H9 (cell line): ENCODE data around the gene BMERB1. TPM values are rescaled to one million over a fixed set of nuclear protein-coding genes. Genes with fewer than 3 reads are reported as not detected.

ENCODE experiments used
- DNase-seq: peaks from one replicate; pipeline ENCODE4 v3.0.0-alpha.2; 2017
- H2AFZ ChIP-seq: one replicate; pipeline ENCODE4 v1.6.1; 2013; ENCODE audit warnings: mild to moderate bottlenecking, low read length, control low read depth, moderate library complexity
- H2AK5ac ChIP-seq: 2 replicates; pipeline ENCODE4 v1.6.1; 2013; ENCODE audit warnings: low read length, control low read depth, mixed read lengths; ENCODE audit not compliant: insufficient read length
- H2BK120ac ChIP-seq: one replicate; pipeline ENCODE4 v1.6.1; 2013; ENCODE audit warnings: low read depth, mild to moderate bottlenecking, low read length, control low read depth, inconsistent platforms; ENCODE audit not compliant: poor library complexity, severe bottlenecking
- H2BK12ac ChIP-seq: 2 replicates; pipeline ENCODE4 v1.6.1; 2013; ENCODE audit warnings: low read length, control low read depth, mixed read lengths, low read depth; ENCODE audit not compliant: insufficient read length
- H2BK15ac ChIP-seq: 2 replicates; pipeline ENCODE4 v1.6.1; 2013; ENCODE audit warnings: low read depth, low read length, control low read depth
- H2BK20ac ChIP-seq: one replicate; pipeline ENCODE4 v1.6.1; 2013; ENCODE audit warnings: low read depth, mild to moderate bottlenecking, low read length, control low read depth, inconsistent platforms; ENCODE audit not compliant: poor library complexity, severe bottlenecking
- H2BK5ac ChIP-seq: 2 replicates; pipeline ENCODE4 v1.6.1; 2013; ENCODE audit warnings: low read length, control low read depth, mixed read lengths; ENCODE audit not compliant: insufficient read length
- H3K14ac ChIP-seq: 2 replicates; pipeline ENCODE4 v1.6.1; 2013; ENCODE audit warnings: low read length, control low read depth; ENCODE audit not compliant: insufficient read depth
- H3K18ac ChIP-seq: 2 replicates; pipeline ENCODE4 v1.6.1; 2013; ENCODE audit warnings: low read depth, mild to moderate bottlenecking, mixed read lengths, low read length, control low read depth; ENCODE audit not compliant: insufficient read length
- H3K23ac ChIP-seq: 2 replicates; pipeline ENCODE4 v1.6.1; 2013; ENCODE audit warnings: low read length, control low read depth, mixed read lengths, low read depth; ENCODE audit not compliant: insufficient read length
- H3K23me2 ChIP-seq: 2 replicates; pipeline ENCODE4 v1.6.1; 2013; ENCODE audit warnings: low read depth, mild to moderate bottlenecking, mixed read lengths, low read length, control low read depth; ENCODE audit not compliant: insufficient read length, poor library complexity, severe bottlenecking
- H3K27ac ChIP-seq: 2 replicates; pipeline ENCODE4 v1.5.1; 2013; ENCODE audit warnings: low read length, control low read depth, mixed read lengths, low read depth; ENCODE audit not compliant: insufficient read length
- H3K27me3 ChIP-seq: 2 replicates; pipeline ENCODE4 v1.6.1; 2013; ENCODE audit warnings: low read length, control low read depth, inconsistent platforms; ENCODE audit not compliant: insufficient read depth
- H3K4ac ChIP-seq: 2 replicates; pipeline ENCODE4 v1.6.1; 2013; ENCODE audit warnings: low read depth, mild to moderate bottlenecking, control low read depth, inconsistent platforms, low read length, moderate library complexity
- H3K4me1 ChIP-seq: 2 replicates; pipeline ENCODE4 v1.6.1; 2013; ENCODE audit warnings: low read length, control low read depth, inconsistent platforms; ENCODE audit not compliant: insufficient read depth
- H3K4me2 ChIP-seq: 2 replicates; pipeline ENCODE4 v1.6.1; 2013; ENCODE audit warnings: low read length, control low read depth, mixed read lengths; ENCODE audit not compliant: insufficient read length, insufficient read depth
- H3K56ac ChIP-seq: 2 replicates; pipeline ENCODE4 v1.6.1; 2013; ENCODE audit warnings: low read depth, mild to moderate bottlenecking, mixed read lengths, low read length, control low read depth; ENCODE audit not compliant: insufficient read length
- H3K79me1 ChIP-seq: 2 replicates; pipeline ENCODE4 v1.6.1; 2013; ENCODE audit warnings: low read depth, mild to moderate bottlenecking, moderate library complexity, low read length, control low read depth, inconsistent platforms; ENCODE audit not compliant: insufficient read depth, poor library complexity, severe bottlenecking
- H3K79me2 ChIP-seq: 2 replicates; pipeline ENCODE4 v1.6.1; 2013; ENCODE audit warnings: low read length, control low read depth, inconsistent platforms; ENCODE audit not compliant: insufficient read depth
- H3K9ac ChIP-seq: 2 replicates; pipeline ENCODE4 v1.6.1; 2013; ENCODE audit warnings: low read length, control low read depth, mixed read lengths; ENCODE audit not compliant: insufficient read length; ENCODE audit errors: extremely low read depth
- H3K9me3 ChIP-seq: one replicate; pipeline ENCODE4 v1.6.1; 2013; ENCODE audit warnings: low read depth, low read length, inconsistent platforms; ENCODE audit not compliant: control insufficient read depth
- H3T11ph ChIP-seq: one replicate; pipeline ENCODE4 v1.6.1; 2013; ENCODE audit warnings: mild to moderate bottlenecking, low read length, control low read depth, inconsistent platforms
- H4K20me1 ChIP-seq: one replicate; pipeline ENCODE4 v1.6.1; 2013; ENCODE audit not compliant: control insufficient read depth, insufficient read length, insufficient read depth
- H4K5ac ChIP-seq: 2 replicates; pipeline ENCODE4 v1.6.1; 2013; ENCODE audit warnings: low read depth, mild to moderate bottlenecking, mixed read lengths, low read length, control low read depth; ENCODE audit not compliant: insufficient read length
- H4K8ac ChIP-seq: replicated peaks from 2 replicates; pipeline ENCODE4 v1.6.1; 2013; ENCODE audit warnings: low read length, control low read depth, mixed read lengths, low read depth; ENCODE audit not compliant: insufficient read length
- H4K91ac ChIP-seq: 2 replicates; pipeline ENCODE4 v1.6.1; 2013; ENCODE audit warnings: low read depth, mild to moderate bottlenecking, moderate library complexity, mixed read lengths, low read length, control low read depth; ENCODE audit not compliant: insufficient read length
- H3K27ac Mint-ChIP-seq, 3 experiments: 2 replicates in 2 of 3; 3 replicates in 1 of 3; pipeline ENCODE4 v1.8.0; 2020 to 2021; ENCODE audit warnings: mixed read lengths in 3 of 3, mild to moderate bottlenecking in 1 of 3, moderate library complexity in 1 of 3
- H3K27me3 Mint-ChIP-seq: 2 replicates; pipeline ENCODE4 v1.8.0; 2021; ENCODE audit warnings: low read depth, mild to moderate bottlenecking, moderate library complexity, mixed read lengths
- H3K36me3 Mint-ChIP-seq, 3 experiments: 2 replicates in 2 of 3; 3 replicates in 1 of 3; pipeline ENCODE4 v1.8.0; 2020 to 2021; ENCODE audit warnings: low read depth in 3 of 3, mixed read lengths in 3 of 3; ENCODE audit not compliant: insufficient read depth in 1 of 3
- H3K4me1 Mint-ChIP-seq, 2 experiments: 2 replicates each; pipeline ENCODE4 v1.8.0; 2020; ENCODE audit warnings: mixed read lengths in 2 of 2
- H3K4me3 Mint-ChIP-seq, 2 experiments: 2 replicates in 1 of 2; 3 replicates in 1 of 2; pipeline ENCODE4 v1.8.0; 2020 to 2021; ENCODE audit warnings: mild to moderate bottlenecking in 2 of 2, mixed read lengths in 2 of 2, moderate library complexity in 1 of 2
- H3K9me3 Mint-ChIP-seq, 2 experiments: 2 replicates in 1 of 2; 3 replicates in 1 of 2; pipeline ENCODE4 v1.8.0; 2020; ENCODE audit warnings: mild to moderate bottlenecking in 2 of 2, mixed read lengths in 2 of 2, moderate library complexity in 1 of 2
- WGBS: extraction: QIAGEN DNeasy Blood & Tissue Kit; methylation state at CpG from one replicate; pipeline ENCODE4 v1.1.7; 2013; ENCODE audit warnings: missing lambda C conversion rate, low lambda C conversion rate, mixed read lengths; ENCODE audit not compliant: insufficient read length; ENCODE audit errors: extremely low coverage; 5-methylcytosine and 5-hydroxymethylcytosine counted together
- total RNA-seq: library from RNA; stranded (reverse); gene quantifications from 2 replicates; pipeline ENCODE4 v1.2.1, GENCODE V29; 2021
- TF ChIP-seq, protein P1 (sequence below): fragments of 200-600 bp; sonication (generic); conservative IDR thresholded peaks from 3 replicates; pipeline ENCODE4 v1.8.0; 2021; ENCODE audit warnings: antibody characterized with exemption, mild to moderate bottlenecking

BMERB1 gene
- total RNA-seq, 1 experiment from 2014 or later = 19.5 TPM

DNA sequence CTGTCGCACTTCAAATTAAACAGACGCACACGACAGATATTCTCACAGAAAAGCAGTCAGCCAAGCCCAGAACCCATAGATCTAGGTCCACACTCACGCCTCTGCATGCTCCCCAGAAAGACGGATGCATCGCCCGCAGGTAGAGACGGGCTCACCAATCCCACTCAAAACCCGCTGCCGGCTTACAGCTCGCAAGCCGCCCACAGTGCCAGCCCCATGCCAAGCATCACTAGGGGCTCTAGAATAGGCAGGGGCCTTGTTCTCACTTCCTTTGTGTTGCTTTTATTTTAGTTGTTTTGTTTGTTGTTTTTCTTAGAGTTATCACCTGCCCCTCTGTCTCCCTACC, 336 bp upstream of the BMERB1 start:
- H3K79me1 ChIP-seq = no peaks in the 10 kb centered on the region
- peaks cover 9 to 13% of the 10 kb centered on the region in 2 experiments for H3K4me1 Mint-ChIP-seq
- H3K27me3 Mint-ChIP-seq = peaks cover 34% of the 10 kb centered on the region
- H3K23ac ChIP-seq = no peak overlapping the region
- no peak overlapping the region for H2BK5ac ChIP-seq
- H3K9me3 ChIP-seq = no peaks in the 10 kb centered on the region
- no peak overlapping the region for H2BK15ac ChIP-seq
- peak overlapping the region; percentile 63 for H3K4me2 ChIP-seq
- no peaks in the 10 kb centered on the region for H3K79me2 ChIP-seq
- H3K4me1 ChIP-seq = no peaks in the 10 kb centered on the region
- H2AFZ ChIP-seq = no peak overlapping the region
- H4K8ac ChIP-seq = no peak overlapping the region
- no peak overlapping the region for H2AK5ac ChIP-seq
- no peak overlapping the region for H3K56ac ChIP-seq
- H2BK12ac ChIP-seq = no peak overlapping the region
- no peak overlapping the region for H2BK120ac ChIP-seq
- H4K5ac ChIP-seq = no peak overlapping the region
- H3K36me3 Mint-ChIP-seq = no peaks in the 10 kb centered on the region
- no peaks in the 10 kb centered on the region; a peak in 1 of 5 replicates for H3K9me3 Mint-ChIP-seq
- H3K27me3 ChIP-seq = no peaks in the 10 kb centered on the region; the same call in 1 of the 2 replicates
- no peak overlapping the region for H4K91ac ChIP-seq
- H4K20me1 ChIP-seq = no peaks in the 10 kb centered on the region
- H3K4ac ChIP-seq = no peak overlapping the region
- H3K9ac ChIP-seq = no peak overlapping the region
- TF ChIP-seq, protein P1, sequence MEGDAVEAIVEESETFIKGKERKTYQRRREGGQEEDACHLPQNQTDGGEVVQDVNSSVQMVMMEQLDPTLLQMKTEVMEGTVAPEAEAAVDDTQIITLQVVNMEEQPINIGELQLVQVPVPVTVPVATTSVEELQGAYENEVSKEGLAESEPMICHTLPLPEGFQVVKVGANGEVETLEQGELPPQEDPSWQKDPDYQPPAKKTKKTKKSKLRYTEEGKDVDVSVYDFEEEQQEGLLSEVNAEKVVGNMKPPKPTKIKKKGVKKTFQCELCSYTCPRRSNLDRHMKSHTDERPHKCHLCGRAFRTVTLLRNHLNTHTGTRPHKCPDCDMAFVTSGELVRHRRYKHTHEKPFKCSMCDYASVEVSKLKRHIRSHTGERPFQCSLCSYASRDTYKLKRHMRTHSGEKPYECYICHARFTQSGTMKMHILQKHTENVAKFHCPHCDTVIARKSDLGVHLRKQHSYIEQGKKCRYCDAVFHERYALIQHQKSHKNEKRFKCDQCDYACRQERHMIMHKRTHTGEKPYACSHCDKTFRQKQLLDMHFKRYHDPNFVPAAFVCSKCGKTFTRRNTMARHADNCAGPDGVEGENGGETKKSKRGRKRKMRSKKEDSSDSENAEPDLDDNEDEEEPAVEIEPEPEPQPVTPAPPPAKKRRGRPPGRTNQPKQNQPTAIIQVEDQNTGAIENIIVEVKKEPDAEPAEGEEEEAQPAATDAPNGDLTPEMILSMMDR = no peak
- no CpG with 5 or more reads among the region's 12 CpGs for WGBS
- no peak for DNase-seq
- H3K27ac Mint-ChIP-seq = no peak overlapping the region
- H3K4me3 Mint-ChIP-seq = peak overlapping the region; percentile 87 to 96
- H3K27ac ChIP-seq = no peak overlapping the region
- peaks cover 11% of the 10 kb centered on the region for H3K23me2 ChIP-seq
- no peak overlapping the region for H3T11ph ChIP-seq
- H3K14ac ChIP-seq = no peak overlapping the region
- no peak overlapping the region for H3K18ac ChIP-seq
- no peak overlapping the region for H2BK20ac ChIP-seq
